Astrocyte (in vitro differentiated cells and primary cell): Measurements from ENCODE around the gene MRPS11.

Experiments
- EZH2 ChIP-seq: IDR thresholded peaks from 2 replicates; pipeline ENCODE4 v1.6.1; 2012; ENCODE audit warnings: mild to moderate bottlenecking, low read length, inconsistent platforms; ENCODE audit not compliant: insufficient read depth
- TF ChIP-seq, protein P1 (sequence below): IDR thresholded peaks from 2 replicates; pipeline ENCODE4 v1.5.1; 2011; ENCODE audit warnings: low read depth, mild to moderate bottlenecking, inconsistent platforms, low read length, moderate library complexity; ENCODE audit not compliant: insufficient read depth

DNA sequence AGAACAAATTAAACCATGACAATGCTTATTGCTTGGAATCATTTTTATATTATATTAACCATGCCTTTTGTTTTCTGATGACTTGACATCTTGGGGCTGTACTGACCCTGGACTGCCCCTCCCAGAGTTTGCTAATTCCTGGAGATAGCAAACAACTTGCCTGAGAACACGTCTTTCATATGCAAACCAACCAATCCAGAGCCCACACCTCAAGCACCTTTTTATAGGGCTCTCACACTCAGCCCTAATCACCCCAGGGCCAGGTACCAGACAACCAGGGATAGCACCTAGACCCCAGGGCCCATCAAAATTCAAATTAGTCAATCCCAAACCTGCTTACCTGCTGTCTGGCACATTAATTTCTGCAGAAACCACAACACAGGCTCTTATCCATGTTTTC lies 36.9 kb downstream of the MRPS11 start:
- TF ChIP-seq, protein P1, sequence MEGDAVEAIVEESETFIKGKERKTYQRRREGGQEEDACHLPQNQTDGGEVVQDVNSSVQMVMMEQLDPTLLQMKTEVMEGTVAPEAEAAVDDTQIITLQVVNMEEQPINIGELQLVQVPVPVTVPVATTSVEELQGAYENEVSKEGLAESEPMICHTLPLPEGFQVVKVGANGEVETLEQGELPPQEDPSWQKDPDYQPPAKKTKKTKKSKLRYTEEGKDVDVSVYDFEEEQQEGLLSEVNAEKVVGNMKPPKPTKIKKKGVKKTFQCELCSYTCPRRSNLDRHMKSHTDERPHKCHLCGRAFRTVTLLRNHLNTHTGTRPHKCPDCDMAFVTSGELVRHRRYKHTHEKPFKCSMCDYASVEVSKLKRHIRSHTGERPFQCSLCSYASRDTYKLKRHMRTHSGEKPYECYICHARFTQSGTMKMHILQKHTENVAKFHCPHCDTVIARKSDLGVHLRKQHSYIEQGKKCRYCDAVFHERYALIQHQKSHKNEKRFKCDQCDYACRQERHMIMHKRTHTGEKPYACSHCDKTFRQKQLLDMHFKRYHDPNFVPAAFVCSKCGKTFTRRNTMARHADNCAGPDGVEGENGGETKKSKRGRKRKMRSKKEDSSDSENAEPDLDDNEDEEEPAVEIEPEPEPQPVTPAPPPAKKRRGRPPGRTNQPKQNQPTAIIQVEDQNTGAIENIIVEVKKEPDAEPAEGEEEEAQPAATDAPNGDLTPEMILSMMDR = no peak
- no peak for TF ChIP-seq EZH2
